Ishikawa (cell line): ENCODE results near the gene CCDC138.

ENCODE experiments used
- CEBPB ChIP-seq: IDR thresholded peaks from 2 replicates; pipeline ENCODE4 v1.6.1; 2012
- EP300 ChIP-seq: IDR thresholded peaks from 2 replicates; pipeline ENCODE4 v1.6.1; 2012; ENCODE audit warnings: borderline replicate concordance
- MAX ChIP-seq: IDR thresholded peaks from 2 replicates; pipeline ENCODE4 v1.6.1; 2012
- NFIC ChIP-seq: IDR thresholded peaks from 2 replicates; pipeline ENCODE4 v1.6.1; 2012
- REST ChIP-seq: IDR thresholded peaks from 2 replicates; pipeline ENCODE4 v1.6.1; 2012; ENCODE audit warnings: low read depth, mild to moderate bottlenecking
- TAF1 ChIP-seq: IDR thresholded peaks from 2 replicates; pipeline ENCODE4 v1.6.1; 2012; ENCODE audit warnings: low read depth, mild to moderate bottlenecking
- YY1 ChIP-seq: IDR thresholded peaks from 2 replicates; pipeline ENCODE4 v1.6.1; 2012; ENCODE audit warnings: low read depth

DNA sequence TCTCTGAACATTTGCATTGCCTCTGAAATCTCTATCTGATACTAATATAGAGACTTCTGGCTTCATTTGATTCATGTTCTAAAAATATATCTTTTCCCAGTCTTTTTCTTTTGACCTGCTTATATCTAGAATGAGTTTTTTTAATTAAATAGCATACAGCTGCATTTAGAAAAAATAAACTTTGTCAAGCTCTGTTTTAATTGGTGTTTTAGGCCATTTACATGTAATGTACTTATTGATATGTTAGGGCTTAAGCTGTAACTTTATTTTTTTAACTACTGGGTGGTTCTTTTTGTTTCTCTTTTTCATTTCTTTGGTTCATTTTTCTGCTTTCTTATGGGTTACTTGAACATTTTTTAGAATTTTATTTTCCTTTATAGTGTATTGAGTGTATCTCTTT is 54.9 kb downstream of the CCDC138 start:
- TF ChIP-seq MAX, result no peak
- no peak for TF ChIP-seq NFIC
- no peak for TF ChIP-seq REST
- TF ChIP-seq CEBPB, result no peak
- TF ChIP-seq YY1, result no peak
- no peak for TF ChIP-seq EP300
- no peak for TF ChIP-seq TAF1
